Renal cortex interstitium (tissue), 11 donors: Measurements from ENCODE around the gene DMRT3. TPM values are rescaled to one million over a fixed set of nuclear protein-coding genes. Genes with fewer than 3 reads are reported as not detected.
"Not testable (repeated sequence)": the region's sequence is repeated elsewhere in the genome, so short reads cannot be mapped to it uniquely, and the experiment has no call there.

ENCODE experiments used
- DNase-seq, 11 donors: peaks; one replicate each; pipeline ENCODE4 v3.0.0-alpha.2; 2013; ENCODE audit warnings: low read depth in 9 of 11, low spot score in 4 of 11; ENCODE audit errors: extremely low read depth in 1 of 11
- polyA plus RNA-seq, 3 donors: library from polyadenylated mRNA; unstranded; fragments of 120-200 nt; gene quantifications; one replicate each; pipeline ENCODE4 v1.2.1, GENCODE V29; 2013; ENCODE audit not compliant: insufficient read length in 3 of 3

The DMRT3 gene
- polyA plus RNA-seq, 3 donors: 1.2 to 3.2 (median 1.7) TPM

- DNase-seq: no peak
These were observed 6.2 kb downstream of the DMRT3 start for GRCh38 chr9:982394-983230.

- no peak for DNase-seq
These were observed 17.6 kb downstream of the DMRT3 start for GRCh38 chr9:994005-994404.

GRCh38 chr9:995192-995591 is 18.7 kb downstream of the DMRT3 start:
- no peak for DNase-seq

GRCh38 chr9:995781-996180 is 19.3 kb downstream of the DMRT3 start:
- no peak for DNase-seq

- not testable (repeated sequence) for DNase-seq
These were observed 22.1 kb downstream of the DMRT3 start for GRCh38 chr9:998299-999110.

- DNase-seq: no peak
These were observed 25.4 kb downstream of the DMRT3 start for GRCh38 chr9:1001838-1002237.

- no peak for DNase-seq
These were observed 26.2 kb downstream of the DMRT3 start for GRCh38 chr9:1002678-1003077.

GRCh38 chr9:1005043-1005667 is 28.7 kb downstream of the DMRT3 start:
- DNase-seq: peak in 5 of 11 donors; percentile 30 to 62 (median 46)

GRCh38 chr9:1007312-1007711 is 30.9 kb downstream of the DMRT3 start:
- no peak for DNase-seq

GRCh38 chr9:1008216-1008615 is 31.8 kb downstream of the DMRT3 start:
- no peak for DNase-seq

- peak in 10 of 11 donors; percentile 44 to 76 (median 65) for DNase-seq
These were observed 32.7 kb downstream of the DMRT3 start for GRCh38 chr9:1009101-1009707.

GRCh38 chr9:1013021-1013420 is 36.6 kb downstream of the DMRT3 start:
- no peak for DNase-seq

GRCh38 chr9:1014225-1014624 is 37.8 kb downstream of the DMRT3 start:
- DNase-seq: no peak

- DNase-seq: no peak
These were observed 38.2 kb downstream of the DMRT3 start for GRCh38 chr9:1014640-1015039.

- no peak for DNase-seq
These were observed 41.7 kb downstream of the DMRT3 start for GRCh38 chr9:1018121-1018520.

- no peak for DNase-seq
These were observed 47.7 kb downstream of the DMRT3 start for GRCh38 chr9:1024112-1024511.

GRCh38 chr9:1025131-1025530 is 48.7 kb downstream of the DMRT3 start:
- no peak for DNase-seq

GRCh38 chr9:1026219-1026618 is 49.8 kb downstream of the DMRT3 start:
- DNase-seq: no peak

- DNase-seq: no peak
These were observed 52.2 kb downstream of the DMRT3 start for GRCh38 chr9:1028501-1029190.
